IMR-90 (cell line): ENCODE results near the gene MYCBP. TPM values are rescaled to one million over a fixed set of nuclear protein-coding genes. Genes with fewer than 3 reads are reported as not detected.

Experiments
- ATAC-seq: fragments of 200-7000 bp; cut with Tn5 transposase; 2 replicates; pipeline ENCODE4 v1.9.1; 2020; ENCODE audit warnings: low read depth, mild to moderate bottlenecking, moderate library complexity
- BruUV-seq: library from RNA; stranded (reverse); fragments of 400-500 nt; replicated peaks from 2 replicates; lab custom pipeline; 2021; lab: Mats Ljungman, UMichigan
- CTCF ChIA-PET: fragments of 300-600 bp; formaldehyde crosslinking; extraction: SDS; loops from one replicate; lab custom pipeline; 2021; ENCODE audit warnings: antibody characterized with exemption; lab: Yijun Ruan, JAX
- POLR2A ChIA-PET: fragments of 300-600 bp; sonication (Branson Sonifier 250); formaldehyde crosslinking; loops from one replicate; lab custom pipeline; 2022; ENCODE audit warnings: antibody characterized with exemption; ENCODE audit not compliant: unreplicated experiment; lab: Charles Lee
- DNase-seq: peaks from one replicate; pipeline ENCODE4 v3.0.0; 2013
- H2AFZ ChIP-seq: replicated peaks from 2 replicates; pipeline ENCODE3; 2013; ENCODE audit warnings: low read length, mild to moderate bottlenecking; ENCODE audit not compliant: poor library complexity
- H2AK5ac ChIP-seq: 2 replicates; pipeline ENCODE4 v1.6.1; 2013; ENCODE audit warnings: low read depth, low read length, inconsistent platforms
- H2AK9ac ChIP-seq: replicated peaks from 2 replicates; pipeline ENCODE3; 2013; ENCODE audit warnings: mild to moderate bottlenecking, low read depth, low read length, moderate library complexity; ENCODE audit not compliant: poor library complexity
- H2BK120ac ChIP-seq: 2 replicates; pipeline ENCODE4 v1.6.1; 2013; ENCODE audit warnings: low read depth, low read length, inconsistent platforms
- H2BK15ac ChIP-seq: 3 replicates; pipeline ENCODE4 v1.6.1; 2013; ENCODE audit warnings: low read depth, low read length, inconsistent platforms
- H2BK20ac ChIP-seq: 2 replicates; pipeline ENCODE4 v1.6.1; 2013; ENCODE audit warnings: low read depth, mild to moderate bottlenecking, inconsistent platforms, low read length, moderate library complexity
- H2BK5ac ChIP-seq: 2 replicates; pipeline ENCODE4 v1.6.1; 2013; ENCODE audit warnings: mild to moderate bottlenecking, low read depth, low read length, inconsistent platforms; ENCODE audit not compliant: poor library complexity, severe bottlenecking
- H3K14ac ChIP-seq: replicated peaks from 2 replicates; pipeline ENCODE4 v1.6.1; 2013; ENCODE audit warnings: low read depth, low read length, inconsistent platforms
- H3K18ac ChIP-seq: 2 replicates; pipeline ENCODE4 v1.6.1; 2013; ENCODE audit warnings: low read depth, low read length, control low read depth
- H3K23ac ChIP-seq: 2 replicates; pipeline ENCODE4 v1.6.1; 2013; ENCODE audit warnings: low read depth, low read length, inconsistent platforms
- H3K27ac ChIP-seq: 2 replicates; pipeline ENCODE4 v1.5.1; 2013; ENCODE audit warnings: mild to moderate bottlenecking, control low read depth, low read length; ENCODE audit not compliant: insufficient read depth
- H3K27me3 ChIP-seq: 2 replicates; pipeline ENCODE4 v1.6.1; 2013; ENCODE audit warnings: low read length; ENCODE audit not compliant: control insufficient read depth, insufficient read depth
- H3K36me3 ChIP-seq: 2 replicates; pipeline ENCODE4 v1.6.1; 2013; ENCODE audit warnings: low read length, mixed read lengths; ENCODE audit not compliant: control insufficient read depth, insufficient read depth
- H3K4ac ChIP-seq: 2 replicates; pipeline ENCODE4 v1.6.1; 2013; ENCODE audit warnings: low read depth, low read length, inconsistent platforms
- H3K4me1 ChIP-seq: 2 replicates; pipeline ENCODE4 v1.6.1; 2013; ENCODE audit warnings: low read length, mixed read lengths; ENCODE audit not compliant: control insufficient read depth, insufficient read depth
- H3K4me2 ChIP-seq: 2 replicates; pipeline ENCODE4 v1.6.1; 2013; ENCODE audit warnings: low read depth, mild to moderate bottlenecking, control low read depth, low read length, moderate library complexity
- H3K4me3 ChIP-seq: 2 replicates; pipeline ENCODE4 v1.5.1; 2013; ENCODE audit warnings: low read depth, mild to moderate bottlenecking, control low read depth, low read length, moderate library complexity; ENCODE audit not compliant: insufficient read depth
- H3K56ac ChIP-seq: 2 replicates; pipeline ENCODE4 v1.6.1; 2013; ENCODE audit warnings: low read length, inconsistent platforms; ENCODE audit not compliant: insufficient read depth; ENCODE audit errors: extremely low read depth
- H3K79me1 ChIP-seq, 2 experiments: 2 replicates each; pipeline ENCODE4 v1.6.1; 2013; ENCODE audit warnings: low read length in 2 of 2, inconsistent platforms in 1 of 2, low read depth in 1 of 2
- H3K9ac ChIP-seq: 2 replicates; pipeline ENCODE4 v1.6.1; 2013; ENCODE audit warnings: low read depth, low read length, control low read depth
- H3K9me1 ChIP-seq: 2 replicates; pipeline ENCODE4 v1.6.1; 2013; ENCODE audit warnings: low read length, inconsistent platforms; ENCODE audit not compliant: insufficient read depth
- H3K9me3 ChIP-seq: 2 replicates; pipeline ENCODE4 v1.6.1; 2013; ENCODE audit warnings: low read length; ENCODE audit not compliant: control insufficient read depth, insufficient read depth
- H4K20me1 ChIP-seq: 2 replicates; pipeline ENCODE4 v1.6.1; 2013; ENCODE audit warnings: low read length, inconsistent platforms; ENCODE audit not compliant: insufficient read depth
- H4K5ac ChIP-seq: 2 replicates; pipeline ENCODE4 v1.6.1; 2013; ENCODE audit warnings: mild to moderate bottlenecking, low read depth, low read length, control low read depth
- H4K8ac ChIP-seq, 2 experiments: 2 replicates each; pipeline ENCODE4 v1.6.1; 2013; ENCODE audit warnings: low read depth in 2 of 2, low read length in 2 of 2, control low read depth in 1 of 2, inconsistent platforms in 1 of 2
- H4K91ac ChIP-seq: 2 replicates; pipeline ENCODE4 v1.6.1; 2013; ENCODE audit warnings: low read depth, low read length, inconsistent platforms; ENCODE audit not compliant: insufficient read depth
- CTCF ChIP-seq: conservative IDR thresholded peaks from 2 replicates; pipeline ENCODE4 v1.5.1; 2012; ENCODE audit warnings: mild to moderate bottlenecking, low read depth, low read length, improper control_type of control experiment
- MAZ ChIP-seq: IDR thresholded peaks from 2 replicates; pipeline ENCODE4 v1.6.1; 2012; ENCODE audit warnings: low read depth, mild to moderate bottlenecking, low read length, improper control_type of control experiment, moderate library complexity, borderline replicate concordance
- POLR2A ChIP-seq: IDR thresholded peaks from 2 replicates; pipeline ENCODE4 v1.6.1; 2012; ENCODE audit warnings: mild to moderate bottlenecking, low read depth, low read length
- RAD21 ChIP-seq: IDR thresholded peaks from 2 replicates; pipeline ENCODE4 v1.6.1; 2012; ENCODE audit warnings: low read length, improper control_type of control experiment
- RFX5 ChIP-seq: IDR thresholded peaks from 2 replicates; pipeline ENCODE4 v1.8.0; 2012; ENCODE audit warnings: low read depth, mild to moderate bottlenecking, low read length, moderate library complexity
- SMC3 ChIP-seq: fragments of 150-350 bp; IDR thresholded peaks from 2 replicates; pipeline ENCODE4 v1.6.1; 2016; ENCODE audit warnings: low read depth, mild to moderate bottlenecking, antibody characterized with exemption, low read length, moderate library complexity
- WGBS, 2 experiments: methylation state at CpG; one replicate each; pipeline versions ENCODE4 v1.1.5 to v1.1.7; 2013; ENCODE audit warnings: missing lambda C conversion rate in 2 of 2; ENCODE audit not compliant: insufficient read length in 1 of 2; ENCODE audit errors: extremely low coverage in 2 of 2; 5-methylcytosine and 5-hydroxymethylcytosine counted together
- dilution Hi-C: fragments of 300-500 bp; cut with HindIII; formaldehyde crosslinking; loops from one replicate; pipeline ENCODE4 v1.14.3; 2018; ENCODE audit warnings: low sequenced_read_pairs; ENCODE audit not compliant: unreplicated experiment
- in situ Hi-C: fragments of 300-500 bp; cut with MboI; formaldehyde crosslinking; loops from 3 replicates; pipeline ENCODE4 v1.14.3; 2019; ENCODE audit warnings: low sequenced_read_pairs, inconsistent platforms, mixed read lengths
- intact Hi-C: fragments of 100-400 bp; cut with micrococcal nuclease; formaldehyde crosslinking; loops from 2 replicates; pipeline ENCODE4 v1.10.0; 2022
- microRNA-seq, 2 experiments: library from miRNA; stranded (forward) in 1 of 2; unstranded in 1 of 2; fragments of 10-50 nt in 1 of 2; fragments of <30 nt in 1 of 2; gene quantifications in 1 of 2; microRNA quantifications in 1 of 2; one replicate each; pipeline versions ENCODE3 to v1.1.0; 2013 to 2020; ENCODE audit not compliant: insufficient read depth in 1 of 2, insufficient read length in 1 of 2, unreplicated experiment in 1 of 2
- polyA plus RNA-seq, 3 experiments: library from polyadenylated mRNA; depleted of rRNA; stranded (reverse); fragments of >200 nt; gene quantifications; 2 replicates each; pipeline ENCODE4 v1.2.3, GENCODE V29; 2012; ENCODE audit warnings: low replicate concordance in 1 of 3
- small RNA-seq, 5 experiments: library from RNA; depleted of rRNA; stranded (forward); fragments of <200 nt; gene quantifications; one replicate each; pipeline ENCODE3, GENCODE V24; 2012
- total RNA-seq: library from RNA; depleted of rRNA; stranded (reverse); fragments of >200 nt; gene quantifications from 2 replicates; pipeline ENCODE4 v1.2.3, GENCODE V29; 2012; rRNA removed
- TF ChIP-seq, protein P1 (sequence below): fragments of 150-350 bp; IDR thresholded peaks from 2 replicates; pipeline ENCODE4 v1.6.1; 2017; ENCODE audit warnings: mild to moderate bottlenecking, antibody characterized with exemption, low read length, low read depth

The MYCBP gene
- total and polyA plus RNA-seq, 2 of the 4 experiments (the other 2 are of a cell fraction), result 9.9 to 11.9 TPM

DNA sequence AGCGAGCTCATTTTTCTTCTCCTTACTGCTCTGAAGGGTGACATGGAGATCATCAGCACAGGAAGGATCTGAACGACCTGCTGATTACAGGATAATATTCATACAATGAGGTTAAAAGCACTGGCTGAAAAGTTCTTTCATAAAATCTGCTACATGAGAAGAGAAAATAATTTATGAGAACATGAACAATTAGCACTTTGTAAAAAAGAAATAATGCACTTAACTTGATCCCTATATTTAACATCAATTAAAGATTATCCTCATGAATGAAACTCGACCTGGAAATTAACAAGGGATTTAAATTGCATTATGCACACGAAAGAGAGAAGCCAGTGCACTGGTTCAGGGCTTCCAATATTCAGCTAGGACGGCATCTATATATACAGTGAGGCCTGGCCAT, 60.2 kb downstream of the MYCBP start:
- ChIA-PET POLR2A (no interaction called here), CTCF (no interaction called here)
- Histone ChIP-seq H3K27ac (no peak overlapping the region), H3K4me3 (no peak overlapping the region), H2BK15ac (no peak overlapping the region), H3K36me3 (no peaks in the 10 kb centered on the region), H4K20me1 (no peaks in the 10 kb centered on the region), H4K91ac (no peak overlapping the region), H2BK5ac (no peak overlapping the region), H3K18ac (no peak overlapping the region), H2BK20ac (no peak overlapping the region), H3K9me3 (peaks cover 9% of the 10 kb centered on the region; the same call in 1 of the 2 replicates), H3K9me1 (no peaks in the 10 kb centered on the region), H3K27me3 (peaks cover 54% of the 10 kb centered on the region), H3K9ac (no peak overlapping the region), H3K79me1 (no peaks in the 10 kb centered on the region), H4K5ac (no peak overlapping the region), H3K56ac (no peak overlapping the region), H2AFZ (no peak overlapping the region), H2AK9ac (no peak overlapping the region), H2BK120ac (no peak overlapping the region), H4K8ac (no peak overlapping the region), H3K23ac (no peak overlapping the region), H3K4ac (no peak overlapping the region), H3K4me1 (no peaks in the 10 kb centered on the region), H2AK5ac (no peak overlapping the region), H3K14ac (no peak overlapping the region), H3K4me2 (no peak overlapping the region)
- dilution Hi-C loops, result no loop called here
- no TSS peak for BruUV-seq
- in situ Hi-C loops, result loop anchor here (25.0 kb wide), 1 partner anchor 1201 kb away; no protein-coding TSS in a partner anchor
- no peak for ATAC-seq
- TF ChIP-seq RAD21 (no peak), RFX5 (no peak), SMC3 (no peak), CTCF (no peak), POLR2A (no peak), MAZ (no peak)
- TF ChIP-seq, protein P1, sequence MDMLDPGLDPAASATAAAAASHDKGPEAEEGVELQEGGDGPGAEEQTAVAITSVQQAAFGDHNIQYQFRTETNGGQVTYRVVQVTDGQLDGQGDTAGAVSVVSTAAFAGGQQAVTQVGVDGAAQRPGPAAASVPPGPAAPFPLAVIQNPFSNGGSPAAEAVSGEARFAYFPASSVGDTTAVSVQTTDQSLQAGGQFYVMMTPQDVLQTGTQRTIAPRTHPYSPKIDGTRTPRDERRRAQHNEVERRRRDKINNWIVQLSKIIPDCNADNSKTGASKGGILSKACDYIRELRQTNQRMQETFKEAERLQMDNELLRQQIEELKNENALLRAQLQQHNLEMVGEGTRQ, result no peak
- 86% methylated on average over 1 of the region's 5 CpGs; no CpG with 5 or more reads in 1 of the 2 experiments for WGBS, 2 experiments
- intact Hi-C loops, result no loop called here
- no peak for DNase-seq

Small RNA genes within 50 kb of the gene (microRNA-seq; reads per million reads assigned to microRNA genes)
- gene GJA9-MYCBP (ENCODE audit: insufficient read depth, insufficient read length), result not detected

Small RNA genes within 50 kb of the gene (small RNA-seq; reads per million reads assigned to genes)
- 0 reads per million in 5 experiments for gene GJA9-MYCBP

Other genes with a start within 250 kb of the MYCBP start
- gene RRAGC, start 13.6 kb downstream of the MYCBP start, total RNA-seq, result 7.2 and 11.7 TPM in 2 replicates
- 9.3 and 12.2 TPM in 2 replicates for gene RRAGC, start 13.6 kb downstream of the MYCBP start, polyA plus RNA-seq (2012; rRNA removed)
- not detected in 2 replicates for gene GJA9, start 8.2 kb upstream of the MYCBP start, total RNA-seq
- not detected in 2 replicates for gene GJA9, start 8.2 kb upstream of the MYCBP start, polyA plus RNA-seq (2012; rRNA removed)
- gene RHBDL2, start 68.5 kb upstream of the MYCBP start, total RNA-seq, result 0.28 and 0.36 TPM in 2 replicates
- gene RHBDL2, start 68.5 kb upstream of the MYCBP start, polyA plus RNA-seq (2012; rRNA removed), result 0.30 and 0.38 TPM in 2 replicates
- 42.5 and 63.9 TPM in 2 replicates for gene AKIRIN1, start 117.9 kb upstream of the MYCBP start, total RNA-seq
- 37.7 and 44.2 TPM in 2 replicates for gene AKIRIN1, start 117.9 kb upstream of the MYCBP start, polyA plus RNA-seq (2012; rRNA removed)
- 645 and 1,415 TPM in 2 replicates for gene NDUFS5, start 153.0 kb upstream of the MYCBP start, total RNA-seq
- gene NDUFS5, start 153.0 kb upstream of the MYCBP start, polyA plus RNA-seq (2012; rRNA removed), result 934 and 1,092 TPM in 2 replicates